GM12891 (cell line): ENCODE measurements around the gene R3HDM2.

Source experiments
- PAX5 ChIP-seq: IDR thresholded peaks from 2 replicates; pipeline ENCODE4 v1.6.1; 2011; ENCODE audit warnings: low read length, moderate library complexity, mild to moderate bottlenecking; ENCODE audit not compliant: insufficient read depth, severe bottlenecking
- POLR2A ChIP-seq: IDR thresholded peaks from 2 replicates; pipeline ENCODE4 v1.6.1; 2011; ENCODE audit warnings: low read depth, low read length, control low read depth
- POLR2AphosphoS5 ChIP-seq: IDR thresholded peaks from 2 replicates; pipeline ENCODE4 v1.6.1; 2011; ENCODE audit warnings: low read depth, low read length, control low read depth
- POU2F2 ChIP-seq: IDR thresholded peaks from 2 replicates; pipeline ENCODE4 v1.6.1; 2011; ENCODE audit warnings: low read depth, mild to moderate bottlenecking, control low read depth, low read length, moderate library complexity
- SPI1 ChIP-seq: IDR thresholded peaks from 2 replicates; pipeline ENCODE4 v1.6.1; 2011; ENCODE audit warnings: low read depth, low read length, control low read depth
- TAF1 ChIP-seq: IDR thresholded peaks from 2 replicates; pipeline ENCODE4 v1.6.1; 2011; ENCODE audit warnings: low read depth, low read length, control low read depth

GRCh38 chr12:57224973-57225679 lies 205.7 kb downstream of the R3HDM2 start:
- TF ChIP-seq POLR2A (no peak), POLR2AphosphoS5 (no peak), POU2F2 (no peak), TAF1 (no peak), SPI1 (no peak), PAX5 (no peak)
